SIG-M5 treated with dmso at 0.1 percent for 504 hours (cell line): ENCODE data around the gene SMYD3.
"Not testable (repeated sequence)": the region's sequence is repeated elsewhere in the genome, so short reads cannot be mapped to it uniquely, and the experiment has no call there.

Source experiments
- DNase-seq: peaks from one replicate; lab custom pipeline; 2025; ENCODE audit not compliant: unreplicated experiment; lab: John Stamatoyannopoulos, UW

The SMYD3 gene

DNA sequence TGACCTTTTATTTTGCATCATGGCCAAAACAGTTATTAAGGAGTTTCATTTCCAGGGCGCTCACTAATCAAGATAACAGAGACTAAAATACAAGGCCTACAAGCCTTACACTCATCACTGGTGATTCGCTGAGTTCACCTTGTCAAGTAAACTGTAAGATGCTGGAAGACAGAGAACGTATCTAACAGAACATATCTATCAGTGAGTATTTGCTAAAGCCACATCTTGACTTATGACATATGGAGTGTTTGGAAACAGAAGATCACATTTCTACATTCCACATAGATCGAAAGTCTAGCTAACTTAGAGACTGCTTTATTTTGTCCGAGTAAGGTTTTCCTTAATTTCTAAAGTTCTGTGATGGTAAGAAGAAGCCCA is 506.5 kb downstream of the SMYD3 start:
- DNase-seq, result no peak

DNA sequence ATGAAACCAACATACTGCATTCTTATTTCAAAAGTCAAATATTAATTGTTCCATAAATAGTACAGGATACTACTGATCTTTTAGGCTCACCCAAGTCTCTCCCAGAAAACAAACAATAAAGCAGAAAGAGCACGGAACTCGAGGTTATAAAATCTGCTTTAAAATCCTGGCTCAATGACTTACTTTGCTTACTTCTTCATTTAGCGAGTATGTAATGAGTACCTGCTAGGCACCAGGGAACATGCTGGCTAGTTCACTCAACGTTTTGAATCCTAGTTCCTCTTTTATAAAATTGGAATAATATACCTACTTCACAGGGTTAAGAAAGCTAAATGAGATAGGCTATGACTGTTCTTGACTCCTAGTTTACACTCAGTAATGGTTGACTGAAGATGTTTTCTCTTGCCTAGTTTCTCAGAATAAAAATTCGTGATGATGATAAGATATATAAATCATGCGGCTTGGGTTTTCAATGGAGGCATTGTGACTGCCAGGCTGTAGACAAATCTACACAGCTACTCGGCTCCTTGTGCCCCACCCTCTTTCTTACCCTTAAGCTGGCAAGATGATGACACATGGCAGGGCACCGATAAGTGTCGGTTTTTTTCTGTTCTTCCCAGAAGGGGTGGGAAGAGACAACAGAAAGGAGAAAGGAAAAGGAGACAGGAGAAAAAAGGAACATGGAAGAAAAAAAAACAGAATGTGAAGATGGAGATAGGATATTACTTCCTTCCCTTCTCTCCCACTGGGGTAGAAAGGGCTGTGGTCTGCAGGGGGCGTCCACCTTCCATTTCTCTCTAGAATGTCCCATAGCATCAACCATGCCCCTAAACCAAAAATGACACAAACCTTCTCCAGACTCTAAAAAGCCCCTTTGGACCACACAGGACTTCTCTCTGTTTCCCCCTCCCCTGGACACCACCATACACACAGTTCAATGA is 507.1 kb downstream of the SMYD3 start:
- DNase-seq, result peak; percentile 35

DNA sequence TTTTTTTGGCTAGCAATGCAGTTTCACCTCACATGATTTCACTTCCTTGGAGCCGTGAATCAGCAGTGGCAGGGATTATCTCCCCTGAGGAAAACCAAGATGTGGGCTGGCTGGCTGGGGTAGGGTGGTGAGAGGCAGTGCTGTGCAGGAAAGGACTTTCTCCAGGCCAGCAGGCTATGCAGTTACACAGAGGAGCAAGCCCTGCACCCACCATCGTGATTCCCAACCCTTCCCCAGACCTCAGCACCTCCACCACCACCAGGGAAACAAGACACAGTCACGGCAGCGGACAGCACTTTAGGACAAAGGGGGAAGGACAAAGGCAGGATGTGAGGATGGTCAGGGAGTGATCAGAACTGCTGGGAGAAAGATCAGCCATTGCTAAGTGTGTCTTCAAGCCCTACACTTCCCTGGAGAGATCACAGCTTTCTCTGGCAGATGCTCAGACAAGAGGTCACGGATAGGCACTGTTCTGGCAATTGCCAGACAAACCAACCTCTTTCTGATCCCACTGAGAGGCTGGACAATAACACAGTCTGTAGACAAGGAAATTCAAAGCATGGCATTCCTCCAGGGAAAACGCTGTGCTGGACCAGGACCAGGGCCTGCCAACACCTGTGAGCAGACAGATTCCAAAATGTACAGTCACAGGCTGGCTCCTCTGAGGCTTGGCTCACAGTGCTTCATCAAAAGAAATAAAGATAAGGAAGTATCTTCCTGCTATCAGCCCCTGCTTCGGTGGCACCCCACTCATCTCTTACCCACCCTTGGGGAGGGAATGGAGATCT is 509.4 kb downstream of the SMYD3 start:
- no peak for DNase-seq

DNA sequence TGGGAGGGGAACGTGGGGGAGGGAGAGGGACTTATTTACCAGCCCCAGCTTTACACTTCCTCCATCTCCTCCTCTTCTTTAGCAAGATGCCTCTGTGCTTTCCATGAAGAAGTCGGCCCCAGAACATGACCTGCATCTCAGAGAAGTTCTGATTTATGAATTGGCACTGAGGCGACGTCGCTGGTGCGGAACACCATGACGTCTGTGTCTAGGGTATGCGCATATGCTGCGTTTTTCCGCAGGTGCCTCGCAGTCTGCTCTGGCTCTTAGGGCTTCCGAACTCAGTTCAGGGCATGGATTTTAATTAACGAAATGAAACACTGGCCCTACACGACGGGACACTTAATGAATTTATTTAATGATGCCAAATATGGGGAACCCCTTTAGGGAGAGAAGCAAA is 510.3 kb downstream of the SMYD3 start:
- DNase-seq, result no peak

DNA sequence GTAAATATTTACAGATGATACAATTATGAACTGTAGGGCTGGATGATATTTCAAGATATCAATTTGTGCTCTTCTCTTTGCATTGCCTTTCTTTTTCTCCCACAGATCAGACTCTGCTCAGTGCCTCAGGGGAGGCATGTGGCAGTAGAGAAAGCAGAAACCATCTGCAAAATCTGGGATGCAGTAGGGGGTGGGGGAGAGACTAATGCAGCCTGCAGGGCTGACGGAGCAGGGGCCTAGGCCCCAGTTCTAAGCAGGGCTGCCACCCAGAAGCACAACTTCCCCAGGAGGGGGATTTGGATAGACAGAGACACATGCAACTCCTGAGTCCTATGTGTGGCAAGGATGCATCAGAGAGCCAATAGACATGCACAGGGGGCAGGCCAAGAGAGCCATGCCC is 511.6 kb downstream of the SMYD3 start:
- DNase-seq, result no peak

DNA sequence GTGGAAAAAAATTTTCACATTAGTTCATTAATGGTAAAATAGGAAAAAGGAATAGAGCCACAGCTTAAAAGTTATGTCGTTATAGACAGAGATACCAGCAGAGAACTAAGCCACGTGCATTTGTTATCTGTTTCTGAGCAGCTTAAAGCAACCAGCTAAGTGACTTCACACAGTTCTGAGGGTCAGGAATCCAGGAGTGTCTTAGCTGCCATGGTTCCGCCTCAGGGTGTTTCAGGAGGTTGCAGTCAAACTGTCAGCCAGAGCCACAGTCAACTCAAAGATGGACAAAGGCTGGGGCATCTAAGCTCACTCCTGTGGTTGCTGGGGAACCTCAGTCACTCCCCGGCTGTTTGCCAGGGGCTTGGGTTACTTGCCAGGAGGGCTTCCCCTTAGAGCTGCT is 515.8 kb downstream of the SMYD3 start:
- DNase-seq, result no peak

DNA sequence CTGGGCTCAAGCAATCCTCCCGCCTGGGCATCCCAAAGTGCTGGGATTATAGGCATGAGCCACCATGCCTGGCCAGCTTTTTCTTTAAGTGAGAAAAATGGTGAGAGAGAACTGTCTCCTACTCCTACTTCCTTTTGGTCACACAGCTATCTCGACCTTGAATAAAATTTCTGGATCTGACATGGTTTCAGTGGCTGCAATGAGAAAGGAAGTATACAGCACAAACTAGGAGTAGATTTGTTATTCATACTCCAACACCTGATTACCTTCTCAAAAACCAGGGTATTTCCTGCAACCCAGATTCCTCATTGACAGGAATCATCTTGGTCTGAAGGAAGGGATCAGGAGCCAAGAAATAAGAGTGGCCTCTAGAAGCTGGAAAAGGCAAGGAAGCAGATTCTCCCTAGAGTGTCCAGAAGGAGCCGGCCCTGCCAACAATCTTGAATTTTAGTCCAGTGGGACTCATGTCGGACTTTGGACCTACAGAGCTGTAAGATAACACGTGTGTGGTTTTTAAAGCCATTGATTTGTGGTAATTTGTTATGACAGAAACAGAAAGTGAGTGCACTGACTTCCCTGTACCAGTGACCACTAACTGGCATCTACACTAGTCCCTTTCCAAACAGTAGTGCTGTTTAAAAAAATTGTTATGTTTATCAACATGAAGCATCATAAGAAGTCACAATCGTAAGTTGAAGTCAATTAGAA is 516.6 kb downstream of the SMYD3 start:
- no peak for DNase-seq

DNA sequence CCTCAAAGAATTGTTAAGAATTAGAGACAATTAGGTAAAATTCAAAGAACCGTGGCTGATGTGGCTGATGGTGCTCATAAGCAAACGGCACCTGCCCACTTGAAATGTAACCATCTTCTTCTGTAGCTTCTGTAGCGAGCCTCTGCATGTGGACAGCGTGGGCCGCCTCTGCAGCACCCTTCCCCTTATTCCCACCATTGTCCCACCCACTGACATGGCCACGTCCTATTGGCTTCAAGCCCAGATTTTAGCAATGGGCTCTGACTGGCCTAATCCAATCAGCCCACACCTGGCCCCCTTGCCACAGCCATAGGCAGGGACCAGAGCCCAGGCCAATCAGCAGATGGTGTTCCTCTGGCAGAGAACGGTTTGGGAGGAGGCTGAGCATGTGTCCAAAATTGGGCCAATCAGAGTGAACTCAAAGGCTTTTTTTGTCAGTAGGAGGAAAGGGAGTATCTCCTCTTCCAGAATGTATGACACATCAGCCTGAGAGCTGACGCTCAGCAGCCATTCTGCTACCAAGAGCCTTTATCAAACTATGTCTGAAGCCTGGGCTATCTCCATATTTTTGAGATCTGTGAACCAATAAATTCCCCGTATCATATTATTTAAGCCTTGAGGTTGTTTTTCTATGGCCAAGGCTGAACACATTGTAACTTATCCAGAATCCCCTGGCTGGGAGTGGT is 518.5 kb downstream of the SMYD3 start:
- no peak for DNase-seq

DNA sequence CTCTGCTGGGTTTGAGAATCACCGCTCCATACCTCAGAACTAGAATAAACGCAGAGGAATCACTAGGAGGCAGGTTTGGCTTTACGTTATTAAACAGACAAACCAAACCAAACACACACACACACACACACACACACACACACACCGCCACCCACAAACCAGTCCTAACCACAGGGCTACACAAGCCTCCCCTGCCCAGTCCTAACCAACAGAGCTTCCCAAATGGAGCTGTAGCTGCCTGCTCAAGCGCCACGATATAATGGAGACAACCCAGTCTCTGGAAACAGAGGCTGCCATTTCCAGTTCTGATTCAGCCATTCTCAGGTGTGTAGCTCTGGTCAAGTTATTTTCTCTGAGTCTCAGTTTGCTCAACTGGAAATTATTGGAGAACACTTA is 519.1 kb downstream of the SMYD3 start:
- DNase-seq, result no peak

DNA sequence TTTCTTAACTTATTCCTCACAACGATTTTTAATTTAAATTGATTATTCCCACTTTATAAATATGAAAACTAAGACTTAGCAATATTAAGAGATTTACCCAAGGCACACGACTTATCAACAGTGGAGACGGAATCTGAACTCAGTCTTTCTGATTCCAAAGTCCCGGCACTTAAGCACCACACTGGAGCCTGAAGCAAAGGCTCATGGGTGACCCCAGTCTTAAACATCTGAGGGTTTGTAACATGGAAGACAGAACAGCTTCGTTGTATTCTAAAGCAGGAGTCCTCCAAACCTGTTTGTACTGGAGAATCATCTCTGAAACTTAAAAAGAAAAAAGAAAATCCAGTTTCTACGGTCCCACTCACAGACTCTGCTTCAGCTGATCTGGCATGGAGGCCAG is 519.5 kb downstream of the SMYD3 start:
- no peak for DNase-seq

DNA sequence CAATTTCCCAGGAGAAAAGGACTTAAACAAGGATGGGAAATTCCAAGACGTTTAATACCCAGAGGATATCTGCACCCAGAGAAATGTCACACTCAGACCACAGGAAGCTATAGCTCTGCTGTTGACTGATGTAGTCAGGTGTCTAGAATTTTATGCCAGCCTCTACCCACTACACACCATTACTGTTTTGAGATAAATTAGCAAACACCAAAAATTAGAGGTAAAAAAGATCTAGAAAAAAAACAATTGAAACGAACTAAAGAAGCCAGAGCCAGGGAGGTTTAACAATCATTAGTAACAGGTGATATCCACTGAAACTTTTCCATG is 519.9 kb downstream of the SMYD3 start:
- no peak for DNase-seq

DNA sequence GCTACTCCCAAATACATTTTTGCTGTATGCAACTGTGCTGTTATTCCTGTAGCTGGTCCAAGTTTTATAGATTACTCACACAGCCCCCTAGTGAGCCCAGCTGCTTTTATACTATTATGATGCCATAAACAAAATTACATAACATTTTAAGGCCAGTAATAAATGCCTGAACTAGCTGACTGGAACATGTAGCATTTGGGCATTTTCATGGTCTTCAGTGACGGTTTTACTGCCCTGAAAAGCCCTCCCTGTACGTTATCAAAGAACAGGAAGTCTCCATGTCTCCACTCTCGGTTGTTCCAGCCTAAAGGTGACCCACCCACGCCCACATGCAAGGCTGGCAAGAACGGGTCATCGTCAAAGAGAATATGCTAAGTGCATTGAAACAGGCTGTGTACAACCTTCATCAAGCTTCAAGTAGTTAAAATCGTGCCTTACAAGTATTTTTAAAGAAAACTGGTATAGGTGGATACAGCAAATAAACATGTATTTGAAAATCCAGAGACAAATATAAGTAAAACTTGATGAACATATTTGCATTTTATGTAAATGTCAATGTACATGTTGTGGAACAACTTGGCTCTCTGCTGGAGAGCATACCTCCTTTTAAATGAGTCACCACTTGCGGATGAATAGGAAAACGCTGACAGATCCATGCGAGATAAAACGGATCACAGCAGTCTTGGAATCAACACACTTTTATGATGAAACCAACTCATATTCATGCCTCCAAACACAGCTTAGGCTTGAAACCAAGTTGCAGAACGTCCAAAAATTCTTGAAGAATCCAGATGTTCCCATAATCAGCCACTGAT is 520.5 kb downstream of the SMYD3 start:
- DNase-seq, result no peak

DNA sequence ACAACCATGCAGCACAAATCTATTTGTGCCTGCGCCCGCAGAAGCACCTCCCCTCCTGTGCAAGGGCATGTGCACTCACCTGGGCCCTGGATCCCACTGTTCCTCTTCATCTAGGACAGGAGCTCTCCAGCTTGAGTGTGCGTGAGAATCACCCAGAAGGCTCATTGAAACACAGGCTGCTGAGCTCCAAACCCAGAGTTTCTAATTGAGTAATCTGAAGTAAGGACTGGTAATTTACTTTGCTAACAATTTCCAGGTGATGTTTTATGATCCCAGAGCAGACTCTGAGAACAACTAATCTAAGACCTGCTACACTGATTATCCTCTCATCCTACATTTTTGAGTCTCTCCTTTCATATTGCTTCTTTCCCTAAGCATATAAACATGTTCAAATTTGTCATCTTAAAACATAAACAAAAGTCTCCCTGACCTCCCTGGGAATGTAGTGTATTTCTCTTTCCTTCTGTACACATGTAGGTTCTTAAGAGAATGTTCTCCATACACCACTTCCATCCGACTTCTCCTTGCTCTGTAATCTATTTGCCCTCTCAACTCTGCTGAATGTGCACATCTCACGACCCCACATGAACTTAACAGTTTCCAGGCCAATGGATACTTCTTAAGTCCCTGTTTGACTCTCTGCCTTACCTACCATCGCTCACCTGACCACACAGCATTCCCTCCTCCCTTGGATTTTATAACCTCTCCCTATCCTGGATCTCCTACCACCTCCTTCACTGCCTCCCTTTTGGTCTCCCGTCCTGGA is 522.5 kb downstream of the SMYD3 start:
- DNase-seq, result no peak

DNA sequence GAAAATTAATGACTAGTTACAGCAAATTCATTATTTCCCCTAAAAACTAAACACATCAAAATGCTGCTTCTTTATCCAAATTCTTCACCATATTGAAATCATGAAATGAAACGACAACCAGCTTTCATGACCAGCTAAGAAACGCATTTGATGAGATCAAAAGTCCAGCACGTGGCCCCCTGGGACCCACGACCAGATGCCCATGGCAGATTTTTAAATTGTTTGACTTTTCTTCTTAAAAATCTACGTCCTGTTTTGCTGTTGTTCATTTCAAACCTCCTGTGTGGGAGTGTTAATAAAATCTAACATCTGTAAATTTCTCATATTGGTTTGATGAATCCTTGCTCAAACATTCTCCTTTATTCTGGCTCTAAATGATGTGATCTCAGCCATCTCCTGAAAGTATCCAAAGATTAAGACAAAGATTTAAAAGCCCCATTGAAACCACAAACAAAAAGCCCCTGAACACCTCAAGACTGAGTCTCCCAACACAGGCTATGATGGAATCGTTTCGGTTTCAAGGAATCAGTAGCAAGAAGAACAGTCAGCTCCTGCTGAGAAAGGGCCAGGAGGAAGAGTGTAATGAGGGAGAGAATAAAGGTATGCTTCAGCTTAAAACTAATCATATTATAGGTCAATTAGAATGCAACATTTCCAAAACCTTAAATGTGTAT is 523.6 kb downstream of the SMYD3 start:
- no peak for DNase-seq

DNA sequence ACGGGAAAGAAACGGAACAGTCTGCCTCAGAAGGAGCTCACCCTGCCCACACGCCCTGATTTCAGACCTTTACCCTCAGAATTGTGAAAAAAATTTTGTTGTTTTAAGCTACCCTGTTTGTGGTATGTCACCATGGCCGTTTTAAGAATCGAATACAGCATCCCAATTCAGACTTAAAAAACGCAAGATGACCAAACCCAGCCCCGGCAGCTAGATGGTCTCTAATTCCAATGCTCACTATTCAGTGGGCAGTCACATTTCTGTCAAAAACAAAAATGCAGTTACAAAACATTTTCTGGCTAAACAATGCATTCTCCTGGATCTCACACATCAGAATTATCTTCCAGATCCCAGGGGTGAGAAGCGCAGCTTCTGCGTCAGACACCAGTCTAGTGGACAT is 527.5 kb downstream of the SMYD3 start:
- no peak for DNase-seq

DNA sequence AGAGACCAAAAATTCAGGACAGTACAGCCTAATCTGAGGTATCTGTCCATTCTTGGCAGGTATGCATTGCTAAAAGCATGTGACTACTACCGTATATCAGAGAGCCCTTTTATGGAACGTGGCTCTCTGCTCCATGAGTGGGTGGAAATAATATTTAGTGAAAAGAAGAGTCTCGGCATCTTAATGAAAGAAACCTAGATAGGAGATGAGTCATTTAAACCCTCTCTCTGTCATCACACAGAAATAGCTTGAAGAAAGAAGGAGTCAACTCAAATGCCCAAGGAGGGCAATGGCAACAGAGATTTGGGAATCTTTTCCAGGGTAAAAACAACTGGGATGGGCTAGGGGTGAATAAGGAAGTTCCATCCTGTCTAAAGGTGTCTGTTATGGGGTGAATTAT is 528.2 kb downstream of the SMYD3 start:
- no peak for DNase-seq

DNA sequence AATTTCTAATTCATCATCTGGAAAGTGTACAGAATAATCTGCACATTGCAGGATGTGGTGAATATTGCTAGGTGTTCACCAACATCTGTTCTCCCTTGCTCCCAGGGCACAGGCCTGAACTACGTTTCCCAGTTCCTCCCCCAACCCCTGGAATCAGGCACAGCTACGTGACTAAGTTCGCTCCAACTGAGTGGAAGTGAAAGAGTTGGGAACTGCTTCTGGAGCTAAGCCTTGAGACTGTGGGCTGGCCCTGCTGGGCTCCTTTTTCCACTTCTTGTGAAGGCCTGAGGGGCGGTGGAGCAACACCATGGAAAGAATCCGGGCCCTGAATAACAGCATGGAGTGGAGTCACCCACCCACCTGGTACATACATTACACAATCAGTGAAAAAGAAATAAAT is 534.6 kb downstream of the SMYD3 start:
- no peak for DNase-seq

DNA sequence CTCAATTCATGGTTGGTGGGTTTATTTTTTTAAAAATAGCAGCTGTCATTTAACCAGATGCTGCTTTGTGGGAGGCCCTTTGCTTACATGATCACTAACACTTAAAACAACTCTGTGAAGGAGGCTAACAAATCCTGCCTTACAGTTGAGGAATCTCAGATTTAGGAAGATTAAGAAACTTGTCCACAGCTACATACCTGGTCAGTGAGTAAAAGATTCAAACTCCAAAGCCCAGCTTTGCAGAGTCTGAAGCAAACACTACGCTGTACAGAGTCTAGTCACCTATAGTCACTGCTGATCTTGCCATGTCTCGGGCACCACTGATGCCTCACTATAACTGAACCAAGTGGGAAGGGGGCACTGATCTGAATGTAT is 535.4 kb downstream of the SMYD3 start:
- no peak for DNase-seq

DNA sequence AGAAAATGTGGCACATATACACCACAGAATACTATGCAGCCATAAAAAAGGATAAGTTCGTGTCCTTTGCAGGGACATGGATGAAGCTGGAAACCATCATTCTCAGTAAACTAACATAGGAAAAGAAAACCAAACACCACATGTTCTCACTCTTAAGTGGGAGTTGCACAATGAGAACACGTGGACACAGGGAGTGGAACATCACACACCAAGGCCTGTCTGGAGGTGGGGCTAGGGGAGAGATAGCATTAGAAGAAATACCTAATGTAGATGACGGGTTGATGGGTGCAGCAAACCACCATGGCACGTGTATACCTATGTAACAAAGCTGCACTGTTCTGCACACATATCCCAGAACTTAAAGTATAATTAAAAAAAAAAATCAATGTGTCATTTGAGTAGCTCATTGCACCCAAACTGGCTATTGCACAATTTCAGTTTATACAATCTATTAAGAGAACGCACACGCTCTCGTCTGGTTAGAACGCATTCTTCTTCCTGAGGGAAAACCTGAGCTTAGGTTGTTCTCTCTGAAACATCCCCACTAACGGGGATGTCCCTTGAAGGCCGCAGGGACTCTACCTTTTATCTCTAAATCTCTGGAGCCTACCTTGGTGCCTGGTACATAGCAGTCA is 535.9 kb downstream of the SMYD3 start:
- DNase-seq, result not testable (repeated sequence)
